Ramos (cell line): ENCODE data around the gene MRC1.
"Not testable (repeated sequence)": the region's sequence is repeated elsewhere in the genome, so short reads cannot be mapped to it uniquely, and the experiment has no call there.

ENCODE experiments used
- in situ Hi-C: fragments of 300-500 bp; cut with MboI; formaldehyde crosslinking; loops from one replicate; pipeline ENCODE4 v1.14.3; 2022; ENCODE audit warnings: low sequenced_read_pairs; ENCODE audit not compliant: unreplicated experiment

Gene MRC1

DNA sequence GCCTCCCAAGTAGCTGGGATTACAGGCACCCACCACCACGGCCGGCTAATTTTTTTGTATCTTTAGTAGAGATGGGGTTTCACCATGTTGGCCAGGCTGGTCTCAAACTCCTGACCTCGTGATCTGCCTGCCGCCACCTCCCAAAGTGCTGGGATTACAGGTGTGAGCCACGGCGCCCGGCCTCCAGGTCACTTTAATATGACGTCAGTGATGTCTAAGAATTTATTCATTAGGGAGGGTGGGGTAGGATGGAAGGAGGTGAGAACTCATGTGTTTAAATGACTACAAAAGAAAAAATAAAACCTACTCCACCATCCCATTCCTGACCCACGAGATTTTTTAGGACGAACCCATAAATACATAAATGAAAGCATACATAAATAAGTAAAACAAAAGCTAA, 145.2 kb downstream of the MRC1 start:
- in situ Hi-C loops: not testable (repeated sequence)

GRCh38 chr10:17954861-17955260, 145.7 kb downstream of the MRC1 start:
- in situ Hi-C loops: no loop called here

- in situ Hi-C loops: no loop called here
These were observed 148.9 kb downstream of the MRC1 start for GRCh38 chr10:17958049-17958448.

DNA sequence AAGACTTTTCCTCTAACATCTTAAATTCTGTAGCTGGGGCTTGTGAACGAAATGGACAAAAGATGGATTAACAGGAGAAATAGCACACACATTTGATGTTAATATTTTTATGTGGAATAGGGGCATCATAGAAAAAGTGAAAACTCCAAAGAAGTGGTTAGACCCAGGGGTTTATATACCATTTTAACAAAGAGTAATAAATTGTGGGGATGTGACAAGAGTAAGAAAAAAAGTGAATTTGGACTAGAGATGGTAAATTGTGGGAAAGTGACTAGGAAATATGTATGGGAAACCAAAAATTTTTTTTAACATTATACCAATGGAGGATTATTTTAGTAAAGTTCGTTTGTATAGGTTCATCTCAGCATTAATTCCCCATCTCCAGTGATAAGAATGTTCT, 150.7 kb downstream of the MRC1 start:
- in situ Hi-C loops: no loop called here
